ENCODE results near the gene CABP7.
"Not testable (repeated sequence)": the region's sequence is repeated elsewhere in the genome, so short reads cannot be mapped to it uniquely, and the experiment has no call there.

Gene CABP7

GRCh38 chr22:29748248-29748893 is 28.6 kb downstream of the CABP7 start:
- DNase-seq (ENCODE audit: low spot score) = no peak

DNA sequence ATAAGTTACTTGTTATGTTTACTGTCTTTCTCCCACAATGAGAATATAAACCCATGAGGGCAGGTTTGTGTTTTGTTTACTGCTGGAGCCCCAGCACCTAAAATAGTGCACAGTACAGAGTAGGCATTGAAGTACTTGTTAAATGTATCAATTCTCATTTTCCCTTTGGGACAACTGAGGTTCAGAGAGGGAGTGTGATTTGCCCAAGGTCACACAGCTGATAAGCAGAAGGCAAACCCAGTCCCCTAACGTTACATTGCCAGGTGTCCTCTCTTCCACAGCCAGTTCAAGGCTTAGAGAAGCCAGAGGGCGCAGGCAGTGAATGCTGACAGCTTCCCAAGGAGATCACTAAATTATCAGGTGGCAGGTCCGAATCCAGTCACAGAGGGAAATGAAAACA is 30.2 kb downstream of the CABP7 start:
- DNase-seq (ENCODE audit: low spot score) = no peak

GRCh38 chr22:29750559-29751538 is 31.0 kb downstream of the CABP7 start:
- no peak for DNase-seq (ENCODE audit: low spot score)

DNA sequence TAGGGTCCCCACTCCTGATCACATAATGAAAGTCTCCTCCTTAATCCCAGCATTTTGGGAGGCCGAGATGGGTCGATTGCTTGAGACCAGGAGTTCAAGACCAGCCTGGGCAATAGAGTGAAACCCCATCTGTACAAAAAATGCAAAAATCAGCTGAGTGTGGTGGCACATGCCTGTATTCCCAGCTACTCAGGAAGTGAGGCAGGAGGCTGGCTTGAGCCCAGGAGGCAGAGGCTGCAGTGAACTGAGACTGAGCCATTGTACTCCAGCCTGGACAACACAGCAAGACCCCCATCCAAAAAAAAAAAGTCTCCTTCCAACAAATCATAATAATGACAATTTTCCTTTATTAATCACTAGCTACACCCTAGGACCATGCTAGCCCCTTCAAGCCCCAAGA is 31.9 kb downstream of the CABP7 start:
- DNase-seq (ENCODE audit: low spot score) = no peak

DNA sequence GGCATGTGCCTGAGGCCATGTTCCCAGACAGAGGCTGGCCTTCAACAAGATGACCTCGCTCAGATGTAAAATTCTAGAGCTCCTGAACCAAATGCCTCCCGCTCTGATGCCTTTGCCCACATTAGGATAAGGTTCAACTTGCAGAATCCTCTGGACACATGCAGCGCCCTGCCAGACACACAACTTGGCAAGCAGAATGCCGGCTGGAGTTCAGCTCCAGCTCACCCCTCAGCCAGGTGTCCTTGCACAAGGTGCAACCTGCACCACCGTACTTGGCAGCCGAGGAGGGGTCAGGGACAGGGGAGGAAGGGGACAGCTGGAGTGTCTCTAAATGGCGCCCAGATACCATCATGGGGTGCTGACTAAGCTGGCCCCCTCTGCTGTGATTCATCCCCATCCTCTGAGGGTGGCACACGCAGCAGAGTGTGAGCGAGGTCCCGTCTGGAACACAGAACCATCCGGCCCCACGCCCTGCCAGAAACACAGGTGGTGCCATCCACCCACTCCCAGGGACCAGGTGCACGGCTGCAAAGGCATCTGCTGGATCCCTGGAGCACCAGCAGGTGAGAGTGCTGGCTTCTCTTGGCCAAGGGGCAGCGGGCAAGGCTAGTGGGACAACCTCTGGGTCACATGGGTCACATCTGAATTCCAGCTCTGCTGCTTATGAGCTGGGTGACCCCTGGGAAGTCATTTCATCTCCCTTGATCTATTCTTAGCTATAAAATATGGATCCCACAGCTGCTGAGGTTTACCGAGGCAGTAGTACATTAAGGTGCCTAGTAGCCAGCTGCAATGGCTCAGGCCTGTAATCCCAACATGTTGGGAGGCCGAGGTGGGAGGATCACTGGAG is 34.2 kb downstream of the CABP7 start:
- no peak for DNase-seq (ENCODE audit: low spot score)

DNA sequence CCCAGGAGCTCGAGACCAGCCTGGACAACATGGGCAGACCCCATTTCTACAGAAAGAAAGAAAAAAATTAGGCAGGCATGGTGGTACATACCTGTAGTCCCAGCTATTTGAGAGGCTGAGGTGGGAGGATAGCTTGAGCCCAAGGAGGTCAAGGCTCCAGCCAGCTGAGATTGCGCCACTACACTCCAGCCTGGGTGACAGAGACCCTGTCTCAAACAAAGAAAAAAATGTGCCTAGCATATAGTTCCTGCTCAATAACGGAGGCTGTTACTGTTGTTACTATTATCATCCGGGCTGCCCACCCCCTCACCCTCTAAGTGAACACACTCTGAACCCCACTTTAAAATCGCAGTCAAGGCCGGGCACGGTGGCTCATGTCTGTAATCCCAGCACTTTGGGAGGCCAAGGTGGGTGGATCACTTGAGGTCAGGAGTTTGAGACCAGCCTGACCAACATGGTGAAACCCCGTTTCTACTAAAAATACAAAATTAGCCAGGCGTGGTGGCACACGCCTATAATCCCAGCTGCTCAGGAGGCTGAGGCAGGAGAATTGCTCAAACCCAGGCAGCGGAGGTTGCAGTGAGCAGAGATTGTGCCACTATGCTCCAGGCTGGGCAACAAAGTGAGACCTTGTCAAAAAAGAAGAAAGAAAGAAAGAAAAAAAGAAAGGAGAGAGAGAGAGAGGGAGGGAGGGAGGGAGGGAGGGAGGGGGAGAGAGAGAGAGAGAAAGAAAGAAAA is 35.0 kb downstream of the CABP7 start:
- not testable (repeated sequence) for DNase-seq (ENCODE audit: low spot score)

GRCh38 chr22:29755889-29756288 is 36.1 kb downstream of the CABP7 start:
- DNase-seq (ENCODE audit: low spot score) = no peak

- no peak for DNase-seq (ENCODE audit: low spot score)
Observed at GRCh38 chr22:29756341-29756740, 36.5 kb downstream of the CABP7 start.

DNA sequence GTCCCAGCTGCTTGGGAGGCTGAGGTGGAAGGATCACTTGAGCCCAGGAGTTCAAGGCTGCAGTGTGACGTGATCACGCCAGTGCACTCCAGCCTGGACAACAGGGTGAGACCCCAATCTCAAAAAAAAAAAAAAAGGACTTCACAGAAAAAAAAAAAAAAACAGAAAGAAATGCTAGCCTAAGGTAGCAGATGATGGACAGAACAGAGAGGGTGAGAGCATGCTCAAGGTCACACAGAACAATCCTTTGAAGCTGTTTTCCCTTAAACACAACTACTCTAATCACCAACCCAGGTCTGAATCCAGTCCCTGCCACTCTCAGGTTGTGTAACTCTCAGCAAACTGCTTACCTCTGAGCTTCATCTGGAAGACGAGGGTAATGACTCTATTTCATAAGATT is 37.3 kb downstream of the CABP7 start:
- no peak for DNase-seq (ENCODE audit: low spot score)

- DNase-seq (ENCODE audit: low spot score) = no peak
Observed at GRCh38 chr22:29758068-29758622, 38.3 kb downstream of the CABP7 start.

- DNase-seq (ENCODE audit: low spot score) = no peak
Observed at GRCh38 chr22:29758959-29759358, 39.2 kb downstream of the CABP7 start.

GRCh38 chr22:29762263-29762662 is 42.5 kb downstream of the CABP7 start:
- no peak for DNase-seq (ENCODE audit: low spot score)

- peak; percentile 32 for DNase-seq (ENCODE audit: low spot score)
Observed at GRCh38 chr22:29765905-29766631, 46.3 kb downstream of the CABP7 start.

GRCh38 chr22:29766632-29767170 is 46.9 kb downstream of the CABP7 start, which contains the start of gene ZMAT5:
Gene ZMAT5 (minus strand): TSS chr22:29767007. CDS start chr22:29748544, 18,463 bp downstream.
- peak; percentile 99 for DNase-seq (ENCODE audit: low spot score)

GRCh38 chr22:29767171-29768051 is 47.6 kb downstream of the CABP7 start, which contains the start of gene UQCR10:
Gene UQCR10 (plus strand): TSS chr22:29767369. CDS start chr22:29767399, 30 bp downstream.
- peak; percentile 96 for DNase-seq (ENCODE audit: low spot score)

GRCh38 chr22:29768052-29768693 is 48.4 kb downstream of the CABP7 start:
- DNase-seq (ENCODE audit: low spot score) = no peak

DNA sequence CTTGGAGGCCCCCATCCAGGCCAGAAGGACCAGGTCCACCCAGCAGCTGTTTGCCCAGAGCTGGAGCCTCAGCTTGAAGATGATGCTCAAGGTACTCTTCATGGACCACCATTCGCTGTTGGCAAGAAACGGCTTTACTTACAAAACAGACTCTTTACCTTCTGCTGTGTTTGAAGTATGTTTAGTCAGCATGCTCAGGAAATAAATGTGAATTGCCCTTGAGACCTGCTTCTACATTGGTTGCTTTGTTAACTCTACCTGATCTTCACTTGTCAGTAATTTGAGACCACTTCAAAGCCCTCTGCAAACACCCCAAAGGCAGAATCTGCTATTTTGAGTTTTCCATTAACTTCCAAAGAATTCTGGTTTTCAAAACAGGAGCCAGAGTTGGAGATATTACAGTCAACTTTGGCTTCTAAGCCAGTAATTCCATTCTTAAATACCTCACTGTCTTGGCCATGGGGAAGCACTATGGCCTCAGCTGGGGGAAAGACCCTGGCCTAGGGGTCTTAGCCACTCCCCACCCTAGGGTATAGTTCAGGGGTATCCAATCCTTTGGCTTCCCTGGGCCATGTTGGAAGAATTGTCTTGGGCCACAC is 50.0 kb downstream of the CABP7 start:
- DNase-seq (ENCODE audit: low spot score) = no peak

DNA sequence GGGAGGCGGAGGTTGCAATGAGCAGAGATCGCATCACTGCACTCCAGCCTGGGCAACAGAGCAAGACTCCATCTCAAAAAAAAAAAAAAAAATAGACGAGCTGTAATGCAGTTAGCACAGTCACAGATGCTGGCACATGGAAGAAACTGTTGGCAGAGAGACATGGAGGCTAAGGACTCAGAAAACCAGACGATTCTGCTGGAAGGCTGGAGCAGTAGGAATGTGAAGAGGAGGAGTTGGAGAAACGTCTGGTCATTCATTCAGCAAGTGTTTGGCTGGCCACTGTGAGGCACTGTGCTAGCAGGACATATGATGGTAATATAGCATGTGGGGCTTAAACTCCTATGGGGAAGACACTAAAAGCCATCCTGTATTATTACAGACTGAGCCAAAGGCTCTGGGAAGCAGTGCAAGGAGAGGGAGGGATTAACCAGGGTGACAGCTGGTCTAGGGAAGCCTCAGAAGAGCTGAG is 52.4 kb downstream of the CABP7 start:
- DNase-seq (ENCODE audit: low spot score) = peak; percentile 86
